NCI-H1694 (cell line): ENCODE results near the gene PTGR2.
"Not testable (repeated sequence)": the region's sequence is repeated elsewhere in the genome, so short reads cannot be mapped to it uniquely, and the experiment has no call there.

Experiments
- DNase-seq: peaks from one replicate; lab custom pipeline; 2025; lab: John Stamatoyannopoulos, UW

Gene PTGR2

GRCh38 chr14:73887318-73887616 lies 35.6 kb downstream of the PTGR2 start:
- DNase-seq, result no peak

- no peak for DNase-seq
Measured at GRCh38 chr14:73887694-73888459, 36.2 kb downstream of the PTGR2 start.

GRCh38 chr14:73888460-73888725 lies 36.8 kb downstream of the PTGR2 start:
- no peak for DNase-seq

- DNase-seq, result no peak
Measured at GRCh38 chr14:73888971-73889370, 37.3 kb downstream of the PTGR2 start.

- DNase-seq, result no peak
Measured at GRCh38 chr14:73889376-73889775, 37.7 kb downstream of the PTGR2 start.

- not testable (repeated sequence) for DNase-seq
Measured at GRCh38 chr14:73894180-73894687, 42.6 kb downstream of the PTGR2 start.

GRCh38 chr14:73895939-73896338 lies 44.3 kb downstream of the PTGR2 start:
- no peak for DNase-seq

GRCh38 chr14:73896521-73896920 lies 44.9 kb downstream of the PTGR2 start:
- DNase-seq, result no peak

- no peak for DNase-seq
Measured at GRCh38 chr14:73903028-73903427, 51.4 kb downstream of the PTGR2 start.

GRCh38 chr14:73909681-73910080 lies 58.0 kb downstream of the PTGR2 start:
- DNase-seq, result no peak

- no peak for DNase-seq
Measured at GRCh38 chr14:73913256-73913655, 61.6 kb downstream of the PTGR2 start.

GRCh38 chr14:73916324-73916723 lies 64.7 kb downstream of the PTGR2 start:
- DNase-seq, result no peak

GRCh38 chr14:73919457-73919856 lies 67.8 kb downstream of the PTGR2 start:
- DNase-seq, result not testable (repeated sequence)

GRCh38 chr14:73924337-73924736 lies 72.7 kb downstream of the PTGR2 start:
- DNase-seq, result no peak
